Measurements from ENCODE around the gene CASKIN2. TPM values are rescaled to one million over a fixed set of nuclear protein-coding genes. Genes with fewer than 3 reads are reported as not detected.

Gene CASKIN2
- total and polyA plus RNA-seq, 10 of the 15 experiments (the other 5 are each of a cell fraction or from before 2014, with no cell fraction given), result 0.02 to 2.7 (median 0.44) TPM; not detected in 1

- TF ChIP-seq RBBP5 (conservative IDR thresholded peaks at IDR 0.05) (no peak), SREBF2 (IDR thresholded peaks at IDR 0.05; ENCODE audit: low read length) (no peak), SMC3 (IDR thresholded peaks at IDR 0.05; ENCODE audit: borderline replicate concordance, low read length) (no peak), NFIC (IDR thresholded peaks at IDR 0.05; ENCODE audit: low read depth, low read length) (no peak), BHLHE40 (IDR thresholded peaks at IDR 0.05; ENCODE audit: borderline replicate concordance in 1 of 2, low read depth in 2 of 2, low read length in 1 of 2) (no peak), PBX3 (IDR thresholded peaks at IDR 0.05; ENCODE audit: insufficient replicate concordance, low read depth, low read length) (no peak), MYB (IDR thresholded peaks at IDR 0.05; ENCODE audit: borderline replicate concordance, low read depth, low read length) (no peak), YY1 (IDR thresholded peaks at IDR 0.05; ENCODE audit: low read depth, low read length) (no peak), HSF1 (IDR thresholded peaks at IDR 0.05; ENCODE audit: low read depth, low read length) (no peak), IRF3 (IDR thresholded peaks at IDR 0.05) (no peak), PRDM15 (CRISPR knock-in tag; IDR thresholded peaks at IDR 0.05) (no peak), NR2C1 (IDR thresholded peaks at IDR 0.05) (no peak), ZZZ3 (IDR thresholded peaks at IDR 0.05; ENCODE audit: control insufficient read depth, insufficient read length, low read depth) (no peak), ZNF217 (IDR thresholded peaks at IDR 0.05) (no peak), GABPA (IDR thresholded peaks at IDR 0.05; ENCODE audit: low read depth) (no peak), PML (IDR thresholded peaks at IDR 0.05; ENCODE audit: low read length) (no peak)
- H3K27ac ChIP-seq (ENCODE audit: control insufficient read depth, insufficient read depth), result no peak overlapping the region
- H3K36me3 ChIP-seq (ENCODE audit: control insufficient read depth in 2 of 2, insufficient read depth in 2 of 2, low read length in 1 of 2), result no peaks in the 10 kb centered on the region
- no peaks in the 10 kb centered on the region for H4K20me1 ChIP-seq (ENCODE audit: control insufficient read depth, insufficient read depth)
- ChIA-PET RAD21 (ENCODE audit: unreplicated experiment) (no interaction called here), SMC1A (ENCODE audit: uncharacterized antibody, unreplicated experiment) (no interaction called here), POLR2A (no interaction called here), CTCF (interaction anchor here (0.5 kb wide), 1 partner anchor 506 kb away, joined by 5 read pairs; no protein-coding TSS in a partner anchor)
- peaks cover 9% of the 10 kb centered on the region for H3K4me1 ChIP-seq (ENCODE audit: control insufficient read depth, insufficient read depth, low read length)
- H3K9me3 ChIP-seq (replicated peaks; ENCODE audit: control insufficient read depth, insufficient read depth, low read length), result no peaks in the 10 kb centered on the region
- BruUV-seq (replicated peaks), result no TSS peak
- intact Hi-C loops (cut with micrococcal nuclease; ENCODE audit: unreplicated experiment), result no loop called here
- H3K4me3 ChIP-seq, result no peak overlapping the region
- no peaks in the 10 kb centered on the region for H3K79me2 ChIP-seq (ENCODE audit: control insufficient read depth, insufficient read depth, low read length)
- ATAC-seq (no peak), DNase-seq (ENCODE audit: low read depth, low spot score) (no peak), FAIRE-seq (no peak)
- no peak overlapping the region for H2AFZ ChIP-seq (ENCODE audit: control insufficient read depth, low read depth, low read length)
- no peaks in the 10 kb centered on the region for H3K27me3 ChIP-seq (replicated peaks in 1 of 2; ENCODE audit: control insufficient read depth in 2 of 2, insufficient read depth in 2 of 2, low read length in 1 of 2)
- in situ Hi-C loops (cut with MboI), result no loop called here
- H3K9ac ChIP-seq (ENCODE audit: control insufficient read depth, insufficient read depth, low read length), result no peak overlapping the region
- no peak overlapping the region for H3K4me2 ChIP-seq (ENCODE audit: control insufficient read depth, insufficient read depth)
- WGBS (ENCODE audit: insufficient coverage, insufficient replicate concordance, low lambda C conversion rate, missing lambda C conversion rate), result 68% methylated on average over 28 of the region's 28 CpGs
Observed at GRCh38 chr17:75563063-75563758, 47.9 kb upstream of the CASKIN2 start.

All from GM12878 (cell line).